ENCODE results near the gene RRP36. TPM values are rescaled to one million over a fixed set of nuclear protein-coding genes. Genes with fewer than 3 reads are reported as not detected.
A peak's percentile ranks its signal among the peaks of the same experiment; 100 is the strongest.

RRP36 gene
- total and polyA plus RNA-seq, 2 experiments from 2014 or later: 72.5 to 83.2 TPM

DNA sequence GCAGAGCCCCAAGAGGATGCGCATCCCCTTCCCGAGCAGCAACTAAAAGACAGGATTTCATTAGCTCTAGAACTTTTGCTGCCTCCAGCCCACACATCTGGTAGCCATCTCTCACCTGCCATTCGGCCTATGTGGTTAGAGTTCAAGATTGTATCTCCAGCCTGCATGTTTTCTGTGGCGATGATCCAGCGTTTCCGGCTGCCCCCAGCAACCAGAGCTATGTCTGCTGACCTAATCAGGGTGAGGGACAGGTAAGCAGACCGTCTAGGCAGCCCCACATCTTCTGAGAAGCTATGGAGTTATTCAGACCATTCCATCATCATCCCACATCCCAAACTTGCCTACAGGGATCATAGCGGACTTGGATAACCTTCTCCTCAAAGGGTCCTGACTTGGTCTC is 34.5 kb downstream of the RRP36 start:
- no peak overlapping the region for H3K4me3 ChIP-seq
- TF ChIP-seq, protein P1, sequence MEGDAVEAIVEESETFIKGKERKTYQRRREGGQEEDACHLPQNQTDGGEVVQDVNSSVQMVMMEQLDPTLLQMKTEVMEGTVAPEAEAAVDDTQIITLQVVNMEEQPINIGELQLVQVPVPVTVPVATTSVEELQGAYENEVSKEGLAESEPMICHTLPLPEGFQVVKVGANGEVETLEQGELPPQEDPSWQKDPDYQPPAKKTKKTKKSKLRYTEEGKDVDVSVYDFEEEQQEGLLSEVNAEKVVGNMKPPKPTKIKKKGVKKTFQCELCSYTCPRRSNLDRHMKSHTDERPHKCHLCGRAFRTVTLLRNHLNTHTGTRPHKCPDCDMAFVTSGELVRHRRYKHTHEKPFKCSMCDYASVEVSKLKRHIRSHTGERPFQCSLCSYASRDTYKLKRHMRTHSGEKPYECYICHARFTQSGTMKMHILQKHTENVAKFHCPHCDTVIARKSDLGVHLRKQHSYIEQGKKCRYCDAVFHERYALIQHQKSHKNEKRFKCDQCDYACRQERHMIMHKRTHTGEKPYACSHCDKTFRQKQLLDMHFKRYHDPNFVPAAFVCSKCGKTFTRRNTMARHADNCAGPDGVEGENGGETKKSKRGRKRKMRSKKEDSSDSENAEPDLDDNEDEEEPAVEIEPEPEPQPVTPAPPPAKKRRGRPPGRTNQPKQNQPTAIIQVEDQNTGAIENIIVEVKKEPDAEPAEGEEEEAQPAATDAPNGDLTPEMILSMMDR (IDR thresholded peaks at IDR 0.05; ENCODE audit: poor library complexity): no peak
- TF ChIP-seq EZH2phosphoT487 (IDR thresholded peaks at IDR 0.05; ENCODE audit: low read depth, severe bottlenecking, unreplicated experiment): no peak
- TF ChIP-seq EZH2 (IDR thresholded peaks at IDR 0.05; ENCODE audit: borderline replicate concordance): no peak
- no peak overlapping the region for H3K27ac ChIP-seq
- H2AFZ ChIP-seq: no peak overlapping the region
- H3K4me2 ChIP-seq: no peak overlapping the region
- peaks cover 28% of the 10 kb centered on the region for H3K4me1 ChIP-seq (ENCODE audit: insufficient read depth)
- no peak for DNase-seq (ENCODE audit: low spot score)
- WGBS (ENCODE audit: low lambda C conversion rate, missing lambda C conversion rate): 87% methylated on average over 8 of the region's 8 CpGs
- no peaks in the 10 kb centered on the region for H3K9me3 ChIP-seq (ENCODE audit: low read depth)
- no peaks in the 10 kb centered on the region for H3K27me3 ChIP-seq
- H3K36me3 ChIP-seq (replicated peaks; ENCODE audit: insufficient read depth, low read depth): no peaks in the 10 kb centered on the region
- peaks cover 58% of the 10 kb centered on the region for H3K79me2 ChIP-seq
- no peaks in the 10 kb centered on the region for H3K9me2 ChIP-seq (replicated peaks; ENCODE audit: insufficient read depth)
- no peaks in the 10 kb centered on the region for H4K20me1 ChIP-seq (ENCODE audit: insufficient read depth, poor library complexity, severe bottlenecking)

- 80% methylated on average over 1 of the region's 1 CpG for WGBS (ENCODE audit: low lambda C conversion rate, missing lambda C conversion rate)
- no peak overlapping the region for H2AFZ ChIP-seq
- no peaks in the 10 kb centered on the region for H3K27me3 ChIP-seq
- peaks cover 59% of the 10 kb centered on the region for H3K79me2 ChIP-seq
- peak overlapping the region; percentile 80 for H3K27ac ChIP-seq
- no peak for TF ChIP-seq EZH2phosphoT487 (IDR thresholded peaks at IDR 0.05; ENCODE audit: low read depth, severe bottlenecking, unreplicated experiment)
- peaks cover 14% of the 10 kb centered on the region for H3K4me1 ChIP-seq (ENCODE audit: insufficient read depth)
- DNase-seq (ENCODE audit: low spot score): no peak
- no peaks in the 10 kb centered on the region for H4K20me1 ChIP-seq (ENCODE audit: insufficient read depth, poor library complexity, severe bottlenecking)
- H3K4me3 ChIP-seq: peak overlapping the region; percentile 67
- H3K36me3 ChIP-seq (replicated peaks; ENCODE audit: insufficient read depth, low read depth): no peaks in the 10 kb centered on the region
- no peaks in the 10 kb centered on the region for H3K9me2 ChIP-seq (replicated peaks; ENCODE audit: insufficient read depth)
- peak overlapping the region; percentile 85 for H3K4me2 ChIP-seq
- no peaks in the 10 kb centered on the region for H3K9me3 ChIP-seq (ENCODE audit: low read depth)
These were observed 37.1 kb downstream of the RRP36 start for GRCh38 chr6:43058531-43058930.

DNA sequence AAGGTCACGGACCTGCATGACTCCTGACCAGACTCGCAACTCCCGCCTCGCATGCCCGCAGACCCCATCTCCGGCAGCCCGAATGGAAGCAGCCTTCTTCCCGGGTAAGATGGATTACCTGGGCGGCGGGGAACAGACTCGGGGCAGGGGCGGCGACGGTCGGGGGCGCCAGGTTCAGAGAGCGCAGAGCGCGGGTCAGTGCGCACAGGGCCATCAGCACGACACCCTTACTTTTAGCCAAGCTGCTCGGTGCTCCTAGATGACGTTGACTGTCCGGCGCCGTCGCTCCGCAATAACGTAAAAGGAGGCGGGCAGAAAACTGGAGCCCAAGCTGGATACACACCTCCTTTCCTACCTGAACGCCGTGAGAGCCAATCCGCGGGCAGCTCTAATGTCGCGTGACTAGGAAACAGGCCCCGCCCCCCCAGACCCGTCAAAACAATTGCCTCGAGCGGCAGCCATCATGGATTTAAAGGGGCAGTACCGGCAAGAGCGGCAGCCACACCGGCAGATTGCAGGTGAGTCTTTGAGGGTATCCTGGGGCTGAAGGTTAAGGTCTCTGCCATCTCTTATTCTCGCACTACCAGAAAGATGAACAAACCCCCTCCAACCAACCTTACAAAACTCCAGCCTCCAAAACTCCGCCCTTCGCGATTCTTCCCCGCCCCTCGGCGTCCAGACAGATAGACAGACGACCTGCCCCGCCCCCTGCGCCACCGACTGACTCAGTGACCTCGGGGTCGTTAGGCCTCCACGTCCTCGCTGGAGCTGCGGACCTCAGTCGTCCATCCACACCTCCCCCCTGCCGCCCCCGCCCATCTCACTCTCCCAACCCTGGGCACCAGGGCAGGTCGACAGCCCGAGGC is 38.0 kb downstream of the RRP36 start, which contains the start of the genes KLC4 and MRPL2:
TSS of gene KLC4 (plus strand) at position 464 of the 866 bp plus-strand sequence. CDS start 1,705 bp downstream, outside the sequence.
TSS of gene MRPL2 (minus strand) at position 267 of the 866 bp plus-strand sequence. CDS start at position 214, 53 bp downstream.
- peak within 1 kb of the TSS; percentile 89 for H3K4me2 ChIP-seq
- no peaks in the 10 kb centered on the region for H3K36me3 ChIP-seq (replicated peaks; ENCODE audit: insufficient read depth, low read depth)
- no peaks in the 10 kb centered on the region for H4K20me1 ChIP-seq (ENCODE audit: insufficient read depth, poor library complexity, severe bottlenecking)
- H3K79me2 ChIP-seq: peaks cover 64% of the 10 kb centered on the region
- no peaks in the 10 kb centered on the region for H3K27me3 ChIP-seq
- peak within 1 kb of the TSS; percentile 67 for H3K4me3 ChIP-seq
- peaks cover 10% of the 10 kb centered on the region for H3K4me1 ChIP-seq (ENCODE audit: insufficient read depth)
- TF ChIP-seq, protein P1 (IDR thresholded peaks at IDR 0.05; ENCODE audit: poor library complexity): no peak
- TF ChIP-seq EZH2phosphoT487 (IDR thresholded peaks at IDR 0.05; ENCODE audit: low read depth, severe bottlenecking, unreplicated experiment): no peak
- TF ChIP-seq EZH2 (IDR thresholded peaks at IDR 0.05; ENCODE audit: borderline replicate concordance): no peak
- peak within 1 kb of the TSS; percentile 98 for H3K27ac ChIP-seq
- DNase-seq (ENCODE audit: low spot score): peak; percentile 99
- H3K9me2 ChIP-seq (replicated peaks; ENCODE audit: insufficient read depth): no peaks in the 10 kb centered on the region
- H2AFZ ChIP-seq: peak within 1 kb of the TSS; percentile 27
- H3K9me3 ChIP-seq (ENCODE audit: low read depth): no peaks in the 10 kb centered on the region
- WGBS (ENCODE audit: low lambda C conversion rate, missing lambda C conversion rate): under 1% methylated on average over 53 of the region's 64 CpGs

All from hepatocyte (in vitro differentiated cells).